Suprapubic skin (tissue), 4 donors: ENCODE results near the gene CDH22. TPM values are rescaled to one million over a fixed set of nuclear protein-coding genes. Genes with fewer than 3 reads are reported as not detected.
A peak's percentile ranks its signal among the peaks of the same experiment; 100 is the strongest.

Experiments used
- DNase-seq, 2 donors: peaks; one replicate each; pipeline ENCODE4 v3.0.0-alpha.2; 2019; ENCODE audit warnings: low spot score in 2 of 2
- H3K27ac ChIP-seq: fragments of 200-600 bp; sonication (generic); one replicate; pipeline ENCODE4 v1.5.1; 2019
- H3K27me3 ChIP-seq: fragments of 200-600 bp; sonication (generic); one replicate; pipeline ENCODE4 v1.5.1; 2019
- H3K36me3 ChIP-seq: fragments of 200-600 bp; sonication (generic); one replicate; pipeline ENCODE4 v1.5.1; 2019
- H3K4me1 ChIP-seq: fragments of 200-600 bp; sonication (generic); one replicate; pipeline ENCODE4 v1.5.1; 2019
- H3K4me3 ChIP-seq: fragments of 200-600 bp; sonication (generic); one replicate; pipeline ENCODE4 v1.5.1; 2019; ENCODE audit warnings: mild to moderate bottlenecking
- H3K9me3 ChIP-seq: fragments of 200-600 bp; sonication (generic); one replicate; pipeline ENCODE4 v1.5.1; 2019
- EP300 ChIP-seq: sonication (generic); formaldehyde crosslinking; IDR thresholded peaks from one replicate; pipeline ENCODE4 v1.6.1; 2017; ENCODE audit warnings: antibody characterized with exemption
- POLR2A ChIP-seq, 2 donors: fragments of 450-650 bp; IDR thresholded peaks; one replicate each; pipeline ENCODE4 v1.6.1; 2017; ENCODE audit warnings: antibody characterized with exemption in 2 of 2, mild to moderate bottlenecking in 2 of 2, moderate library complexity in 2 of 2
- POLR2AphosphoS5 ChIP-seq, 3 donors: sonication (generic); formaldehyde crosslinking; IDR thresholded peaks; one replicate each; pipeline ENCODE4 v1.6.1; 2017; ENCODE audit warnings: antibody characterized with exemption in 3 of 3
- WGBS: methylation state at CpG from one replicate; pipeline ENCODE4 v1.1.5; 2018; 5-methylcytosine and 5-hydroxymethylcytosine counted together
- total RNA-seq, 4 donors: library from RNA; depleted of rRNA; stranded (reverse); fragments of >200 nt; gene quantifications; one replicate each; pipeline ENCODE4 v1.1.0, GENCODE V29; 2016
- TF ChIP-seq, protein P1 (sequence below), 2 donors: fragments of 200-600 bp in 1 of 2; fragments of 450-650 bp in 1 of 2; sonication (generic) in 1 of 2; IDR thresholded peaks; one replicate each; pipeline ENCODE4 v1.5.1; 2016 to 2019; ENCODE audit warnings: antibody characterized with exemption in 2 of 2, mild to moderate bottlenecking in 1 of 2, moderate library complexity in 1 of 2

Gene CDH22
- total RNA-seq, 4 donors from 2014 or later, result 2.6 to 5.1 (median 3.3) TPM

- peaks cover 20% of the 10 kb centered on the region for H3K27me3 ChIP-seq
- no peaks in the 10 kb centered on the region for H3K9me3 ChIP-seq
- no peak overlapping the region for H3K4me3 ChIP-seq
- peak in 1 of 2 donors; percentile 19 for DNase-seq
- peaks cover under 1% of the 10 kb centered on the region for H3K4me1 ChIP-seq
- 75% methylated on average over 5 of the region's 5 CpGs for WGBS
- TF ChIP-seq POLR2AphosphoS5 (IDR thresholded peaks at IDR 0.05), result no peak
- TF ChIP-seq POLR2A (IDR thresholded peaks at IDR 0.05), result no peak
- TF ChIP-seq, protein P1, sequence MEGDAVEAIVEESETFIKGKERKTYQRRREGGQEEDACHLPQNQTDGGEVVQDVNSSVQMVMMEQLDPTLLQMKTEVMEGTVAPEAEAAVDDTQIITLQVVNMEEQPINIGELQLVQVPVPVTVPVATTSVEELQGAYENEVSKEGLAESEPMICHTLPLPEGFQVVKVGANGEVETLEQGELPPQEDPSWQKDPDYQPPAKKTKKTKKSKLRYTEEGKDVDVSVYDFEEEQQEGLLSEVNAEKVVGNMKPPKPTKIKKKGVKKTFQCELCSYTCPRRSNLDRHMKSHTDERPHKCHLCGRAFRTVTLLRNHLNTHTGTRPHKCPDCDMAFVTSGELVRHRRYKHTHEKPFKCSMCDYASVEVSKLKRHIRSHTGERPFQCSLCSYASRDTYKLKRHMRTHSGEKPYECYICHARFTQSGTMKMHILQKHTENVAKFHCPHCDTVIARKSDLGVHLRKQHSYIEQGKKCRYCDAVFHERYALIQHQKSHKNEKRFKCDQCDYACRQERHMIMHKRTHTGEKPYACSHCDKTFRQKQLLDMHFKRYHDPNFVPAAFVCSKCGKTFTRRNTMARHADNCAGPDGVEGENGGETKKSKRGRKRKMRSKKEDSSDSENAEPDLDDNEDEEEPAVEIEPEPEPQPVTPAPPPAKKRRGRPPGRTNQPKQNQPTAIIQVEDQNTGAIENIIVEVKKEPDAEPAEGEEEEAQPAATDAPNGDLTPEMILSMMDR (IDR thresholded peaks at IDR 0.05), result no peak
- TF ChIP-seq EP300, result no peak
- no peak overlapping the region for H3K27ac ChIP-seq
- H3K36me3 ChIP-seq, result peaks cover 21% of the 10 kb centered on the region
Observed at GRCh38 chr20:46126440-46127056, 181.8 kb downstream of the CDH22 start.

Other genes starting within 250 kb of the CDH22 start
- gene NCOA5, start 218.5 kb downstream of the CDH22 start, total RNA-seq, result 10 to 100 TPM; 23.2 to 30.1 (median 25.2) TPM
- gene CD40, start 190.2 kb downstream of the CDH22 start, total RNA-seq, result 10 to 100 TPM; 12.9 to 30.6 (median 17.2) TPM
- 10 to 100 TPM; 46.7 to 62.4 (median 55.1) TPM for gene ELMO2, start 98.1 kb upstream of the CDH22 start, total RNA-seq
- gene ZNF334, start 205.1 kb upstream of the CDH22 start, total RNA-seq, result 1 to 10 TPM in 2 of 4 donors, under 1 TPM in 2; 0.47 to 2.6 (median 1.4) TPM
- not detected for gene OCSTAMP, start 242.2 kb upstream of the CDH22 start, total RNA-seq